Aorta (tissue), 5 donors: Measurements from ENCODE around the gene KCND2. TPM values are rescaled to one million over a fixed set of nuclear protein-coding genes. Genes with fewer than 3 reads are reported as not detected.
"Not testable (repeated sequence)": the region's sequence is repeated elsewhere in the genome, so short reads cannot be mapped to it uniquely, and the experiment has no call there.

Source experiments
- ATAC-seq: fragments of 200-7000 bp; cut with Tn5 transposase; one replicate; pipeline ENCODE4 v1.9.1; 2022; ENCODE audit warnings: moderate library complexity; ENCODE audit not compliant: low FRiP score
- DNase-seq, 2 donors: peaks; one replicate each; pipeline ENCODE4 v3.0.0-alpha.2; 2020
- H3K27ac ChIP-seq, 2 donors: one replicate each; pipeline ENCODE4 v1.5.1; 2013; ENCODE audit warnings: low read length in 2 of 2, mild to moderate bottlenecking in 2 of 2, moderate library complexity in 2 of 2, control low read depth in 1 of 2, inconsistent platforms in 1 of 2, low read depth in 1 of 2
- H3K27me3 ChIP-seq, 2 donors: one replicate each; pipeline ENCODE4 v1.6.1; 2013; ENCODE audit warnings: control low read depth in 1 of 2, low read length in 1 of 2, mild to moderate bottlenecking in 1 of 2, moderate library complexity in 1 of 2; ENCODE audit not compliant: insufficient read depth in 2 of 2, control insufficient read depth in 1 of 2
- H3K36me3 ChIP-seq, 2 donors: one replicate each; pipeline ENCODE4 v1.6.1; 2013; ENCODE audit warnings: control low read depth in 1 of 2, low read length in 1 of 2, mild to moderate bottlenecking in 1 of 2; ENCODE audit not compliant: insufficient read depth in 2 of 2, control insufficient read depth in 1 of 2
- H3K4me1 ChIP-seq, 2 donors: one replicate each; pipeline ENCODE4 v1.6.1; 2013; ENCODE audit warnings: low read length in 2 of 2, control low read depth in 1 of 2, mild to moderate bottlenecking in 1 of 2, moderate library complexity in 1 of 2; ENCODE audit not compliant: insufficient read depth in 2 of 2, control insufficient read depth in 1 of 2
- H3K4me3 ChIP-seq, 2 donors: one replicate each; pipeline ENCODE4 v1.5.1; 2013; ENCODE audit warnings: low read length in 2 of 2, control low read depth in 1 of 2, mild to moderate bottlenecking in 1 of 2
- H3K9me3 ChIP-seq: one replicate; pipeline ENCODE4 v1.6.1; 2013; ENCODE audit warnings: mild to moderate bottlenecking, low read length; ENCODE audit not compliant: control insufficient read depth
- WGBS, 2 donors: extraction: QIAGEN DNeasy Blood & Tissue Kit; methylation state at CpG; one replicate each; pipeline ENCODE4 v1.1.7; 2013; 5-methylcytosine and 5-hydroxymethylcytosine counted together
- intact Hi-C, 2 donors: fragments of 100-400 bp; cut with DNase I; formaldehyde crosslinking; loops; one replicate each; pipeline versions ENCODE4 v1.14.2 to v1.15.0; 2022
- polyA plus RNA-seq, 2 donors: library from polyadenylated mRNA; stranded (reverse); fragments of 200-250 nt; gene quantifications; one replicate each; pipeline ENCODE4 v1.2.3, GENCODE V29; 2013
- total RNA-seq, 2 donors: library from RNA; stranded (reverse); fragmentation: NEBNext Ultra II Directional; extraction: Animal tissue kit (Norgen Biotek cat#: 25700); gene quantifications; one replicate each; pipeline ENCODE4 v1.2.1, GENCODE V29; 2021
- donor health status: healthy with polysubstance abuse.
- donor health status: Bipolar disorder and iron deficiency.
- donor health status: DM: no; HTN: no; CAD: no.
- donor health status: DM: no; HTN: no; CAD: no.
- donor health status: DM: yes; HTN: yes; CAD: no.

KCND2 gene
- total and polyA plus RNA-seq, 4 donors, result 1.9 to 4.2 TPM; not detected in 2

- Histone ChIP-seq H3K27ac (no peak overlapping the region), H3K4me3 (no peak overlapping the region), H3K4me1 (no peaks in the 10 kb centered on the region), H3K27me3 (no peaks in the 10 kb centered on the region), H3K9me3 (peaks cover 1% of the 10 kb centered on the region), H3K36me3 (no peaks in the 10 kb centered on the region)
- intact Hi-C loops, result no loop called here
- ATAC-seq (no peak), DNase-seq (no peak)
- 70 to 75% methylated on average over 1 of the region's 1 CpG for WGBS, 2 donors
These were observed 408.0 kb downstream of the KCND2 start for GRCh38 chr7:120680985-120681384.

- H3K27me3 ChIP-seq, result no peaks in the 10 kb centered on the region
- H3K4me1 ChIP-seq, result no peaks in the 10 kb centered on the region
- no peak overlapping the region for H3K4me3 ChIP-seq
- no peak for DNase-seq
- H3K9me3 ChIP-seq, result peaks cover 1% of the 10 kb centered on the region
- no peak overlapping the region for H3K27ac ChIP-seq
- intact Hi-C loops, result no loop called here
- ATAC-seq, result no peak
- 70 to 72% methylated on average over 6 of the region's 6 CpGs for WGBS, 2 donors
- H3K36me3 ChIP-seq, result no peaks in the 10 kb centered on the region
These were observed 411.5 kb downstream of the KCND2 start for GRCh38 chr7:120684463-120684862.

GRCh38 chr7:120691915-120692314 lies 418.9 kb downstream of the KCND2 start:
- no peaks in the 10 kb centered on the region for H3K9me3 ChIP-seq
- no peak overlapping the region for H3K27ac ChIP-seq
- no peaks in the 10 kb centered on the region for H3K4me1 ChIP-seq
- DNase-seq (no peak), ATAC-seq (no peak)
- H3K36me3 ChIP-seq, result no peaks in the 10 kb centered on the region
- 82 to 86% methylated on average over 2 of the region's 2 CpGs for WGBS, 2 donors
- intact Hi-C loops, result no loop called here
- no peak overlapping the region for H3K4me3 ChIP-seq
- no peaks in the 10 kb centered on the region for H3K27me3 ChIP-seq

- intact Hi-C loops, result no loop called here
- WGBS, 2 donors, result 69 to 71% methylated on average over 2 of the region's 2 CpGs
These were observed 422.9 kb downstream of the KCND2 start for GRCh38 chr7:120695848-120696247.

DNA sequence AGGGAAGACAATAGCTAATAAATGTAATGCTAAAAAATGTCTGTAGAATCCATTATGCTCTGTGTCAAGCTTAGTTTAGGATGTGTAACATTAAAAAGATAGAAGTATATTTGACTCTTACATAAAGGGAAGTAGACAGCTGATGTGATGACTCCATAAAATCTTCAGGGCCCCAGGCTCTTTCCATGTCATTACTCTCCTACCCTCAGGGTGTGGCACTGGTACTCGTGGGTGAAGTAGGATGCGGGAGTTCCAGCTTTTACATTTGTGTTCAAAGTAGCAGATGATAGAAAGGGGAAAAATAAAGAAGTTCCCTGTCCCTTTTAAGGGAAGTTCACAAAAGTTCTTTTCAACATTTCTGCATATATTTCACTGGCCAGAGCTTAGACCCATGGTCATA lies 427.8 kb downstream of the KCND2 start:
- H3K27me3 ChIP-seq, result no peaks in the 10 kb centered on the region
- DNase-seq (no peak), ATAC-seq (no peak)
- H3K27ac ChIP-seq, result no peak overlapping the region
- no peak overlapping the region for H3K4me3 ChIP-seq
- no peaks in the 10 kb centered on the region for H3K9me3 ChIP-seq
- 85 to 91% methylated on average over 2 of the region's 2 CpGs for WGBS, 2 donors
- intact Hi-C loops, result no loop called here
- no peaks in the 10 kb centered on the region for H3K36me3 ChIP-seq
- H3K4me1 ChIP-seq, result no peaks in the 10 kb centered on the region

More at GRCh38 chr7:120695848-120696247, 422.9 kb downstream of the KCND2 start:
- Histone ChIP-seq H3K27ac (no peak overlapping the region), H3K27me3 (no peaks in the 10 kb centered on the region), H3K9me3 (no peaks in the 10 kb centered on the region), H3K36me3 (no peaks in the 10 kb centered on the region), H3K4me1 (no peaks in the 10 kb centered on the region), H3K4me3 (no peak overlapping the region)
- DNase-seq (no peak), ATAC-seq (no peak)

DNA sequence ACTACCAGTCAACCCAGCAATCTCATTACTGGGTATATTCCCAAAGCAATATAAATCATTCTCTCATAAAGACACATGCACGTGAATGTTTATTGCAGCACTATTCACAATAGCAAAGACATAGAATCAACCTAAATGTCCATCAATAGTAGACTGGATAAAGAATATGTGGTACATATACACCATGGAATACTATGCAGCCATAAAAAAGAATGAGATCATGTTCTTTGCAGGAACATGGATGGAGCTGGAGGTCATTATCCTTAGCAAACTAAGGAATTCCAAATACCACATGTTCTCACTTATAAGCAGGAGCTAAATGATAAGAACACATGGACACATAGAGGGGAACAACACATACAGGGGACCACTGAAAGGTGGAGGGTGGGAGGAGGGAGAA lies 429.4 kb downstream of the KCND2 start:
- DNase-seq, H3K4me1 ChIP-seq, ATAC-seq, intact Hi-C loops, H3K36me3 ChIP-seq, H3K4me3 ChIP-seq, H3K27ac ChIP-seq, H3K27me3 ChIP-seq, H3K9me3 ChIP-seq: not testable (repeated sequence)
- WGBS, 2 donors, result 56 to 71% methylated on average over 1 of the region's 1 CpG

DNA sequence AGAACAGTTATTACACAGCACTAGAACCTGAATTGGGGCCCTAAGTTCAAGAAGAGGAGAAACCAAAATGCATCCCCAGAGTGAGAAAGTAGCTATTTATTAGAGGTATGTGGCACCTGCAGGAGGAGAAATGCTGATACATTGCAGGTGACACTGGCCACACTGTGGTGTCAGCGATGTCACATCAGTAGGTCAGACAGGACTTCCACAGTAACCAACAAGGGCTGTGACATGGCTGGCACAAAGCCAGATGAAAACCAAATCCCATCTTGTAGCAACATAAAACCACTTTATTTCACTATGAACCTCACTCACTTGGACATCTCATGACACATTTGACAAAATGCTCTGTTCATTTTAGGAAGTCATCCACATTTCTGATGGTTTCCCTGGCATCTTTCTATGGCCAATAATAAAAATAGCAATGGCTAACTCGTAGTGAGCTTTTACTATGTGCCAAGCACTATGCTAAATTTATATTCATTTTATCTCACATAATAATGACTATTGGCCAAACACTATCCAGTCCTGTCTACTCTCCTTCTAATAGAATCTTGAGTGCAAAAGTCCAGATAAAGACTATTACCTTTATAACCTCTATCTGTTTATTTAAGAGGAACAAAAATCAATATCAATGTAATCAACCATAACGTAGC lies 430.7 kb downstream of the KCND2 start:
- ATAC-seq (no peak), DNase-seq (no peak)
- 36 to 44% methylated on average over 3 of the region's 3 CpGs for WGBS, 2 donors
- Histone ChIP-seq H3K36me3 (no peaks in the 10 kb centered on the region), H3K27ac (no peak overlapping the region), H3K4me3 (no peak overlapping the region), H3K9me3 (no peaks in the 10 kb centered on the region), H3K27me3 (no peaks in the 10 kb centered on the region), H3K4me1 (no peaks in the 10 kb centered on the region)
- intact Hi-C loops, result no loop called here

DNA sequence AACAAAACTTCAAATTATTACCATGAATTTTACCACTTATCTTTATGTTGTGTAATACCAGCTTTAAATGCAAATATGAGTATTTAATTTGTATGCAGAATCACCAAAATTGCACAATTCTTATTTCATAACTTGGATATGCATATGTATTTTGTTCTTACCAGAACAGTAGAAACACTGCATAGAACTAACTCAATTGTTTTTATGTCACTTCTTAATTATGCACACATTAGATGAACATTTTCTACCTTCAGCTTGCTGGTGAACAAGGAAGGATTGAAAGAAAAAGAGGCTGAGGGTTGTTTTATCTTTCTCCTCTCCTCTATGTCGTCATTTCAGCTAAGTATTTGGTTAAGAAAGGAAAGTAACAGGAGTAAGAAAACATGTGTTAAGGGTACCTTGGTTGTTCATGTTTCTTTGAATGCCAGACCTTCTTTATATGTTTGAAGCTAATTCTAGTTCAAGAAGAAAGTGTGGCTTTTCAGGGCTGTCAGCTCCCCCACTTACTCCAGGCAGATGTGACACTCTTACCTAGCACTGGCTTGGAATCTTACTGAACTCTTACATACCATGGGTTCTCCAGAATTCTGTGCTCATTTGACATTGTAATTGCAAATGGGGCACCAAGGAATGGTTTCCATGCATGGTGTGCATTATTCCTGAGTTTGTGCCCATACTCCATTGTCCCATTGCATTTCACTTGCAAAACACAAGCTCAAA lies 436.4 kb downstream of the KCND2 start:
- Histone ChIP-seq H3K4me3 (no peak overlapping the region), H3K36me3 (no peaks in the 10 kb centered on the region), H3K27ac (no peak overlapping the region), H3K4me1 (no peaks in the 10 kb centered on the region), H3K27me3 (no peaks in the 10 kb centered on the region), H3K9me3 (no peaks in the 10 kb centered on the region)
- intact Hi-C loops, result no loop called here
- WGBS, 2 donors, result 45 to 55% methylated on average over 1 of the region's 1 CpG
- no peak for DNase-seq
- no peak for ATAC-seq

DNA sequence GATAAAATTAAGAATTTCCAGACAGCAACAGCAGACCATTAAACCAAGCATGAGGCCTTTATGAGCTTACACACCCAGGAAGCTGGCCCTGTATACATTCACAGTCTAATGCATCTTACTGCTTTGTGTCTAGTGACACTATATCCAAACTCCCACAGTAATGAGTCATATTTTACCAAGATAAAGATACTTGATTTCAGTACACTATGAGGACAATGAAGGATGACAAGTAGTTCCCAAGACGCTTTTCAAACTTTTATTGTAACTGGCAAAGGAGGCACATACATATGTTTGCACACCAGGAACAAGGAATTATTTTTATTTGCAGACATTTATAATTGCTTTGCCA lies 437.0 kb downstream of the KCND2 start:
- intact Hi-C loops, result no loop called here
- Histone ChIP-seq H3K4me1 (no peaks in the 10 kb centered on the region), H3K9me3 (no peaks in the 10 kb centered on the region), H3K4me3 (no peak overlapping the region), H3K36me3 (no peaks in the 10 kb centered on the region), H3K27me3 (no peaks in the 10 kb centered on the region), H3K27ac (no peak overlapping the region)
- ATAC-seq, result no peak
- no peak for DNase-seq
- 45 to 51% methylated on average over 1 of the region's 1 CpG for WGBS, 2 donors
